GM23338 (cell line): ENCODE measurements around the gene RAC3. TPM values are rescaled to one million over a fixed set of nuclear protein-coding genes. Genes with fewer than 3 reads are reported as not detected.
A peak's percentile ranks its signal among the peaks of the same experiment; 100 is the strongest.

Experiments
- ATAC-seq: fragments of 200-7000 bp; cut with Tn5 transposase; 3 replicates; pipeline ENCODE4 v1.9.1; 2020
- DNase-seq: peaks from one replicate; pipeline ENCODE4 v3.0.0-alpha.2; 2015; ENCODE audit warnings: low spot score
- H2AFZ ChIP-seq: fragments of 200-600 bp; sonication (generic); 2 replicates; pipeline ENCODE4 v1.8.0; 2016; ENCODE audit warnings: antibody characterized with exemption, mild to moderate bottlenecking, moderate library complexity
- H3F3A ChIP-seq: fragments of 200-600 bp; sonication (generic); replicated peaks from 2 replicates; pipeline ENCODE4 v1.8.0; 2017; ENCODE audit warnings: antibody characterized with exemption, mixed run types, low read depth
- H3K27ac ChIP-seq: fragments of 200-600 bp; sonication (generic); 2 replicates; pipeline ENCODE4 v1.6.1; 2016; ENCODE audit warnings: low read depth
- H3K27me3 ChIP-seq: fragments of 200-600 bp; sonication (generic); 2 replicates; pipeline ENCODE4 v1.8.0; 2016; ENCODE audit warnings: mild to moderate bottlenecking, mixed run types, moderate library complexity; ENCODE audit not compliant: insufficient read depth
- H3K36me3 ChIP-seq: fragments of 200-600 bp; sonication (generic); 2 replicates; pipeline ENCODE4 v1.8.0; 2016; ENCODE audit warnings: mild to moderate bottlenecking; ENCODE audit not compliant: insufficient read depth
- H3K4me1 ChIP-seq: fragments of 200-600 bp; sonication (generic); 2 replicates; pipeline ENCODE4 v1.8.0; 2016; ENCODE audit warnings: mild to moderate bottlenecking, moderate library complexity; ENCODE audit not compliant: insufficient read depth
- H3K4me2 ChIP-seq: fragments of 200-600 bp; sonication (generic); 2 replicates; pipeline ENCODE4 v1.7.1; 2017; ENCODE audit warnings: mixed run types
- H3K4me3 ChIP-seq: fragments of 200-600 bp; sonication (generic); 2 replicates; pipeline ENCODE4 v1.6.1; 2016; ENCODE audit warnings: mixed run types
- H3K79me2 ChIP-seq: fragments of 200-600 bp; sonication (generic); replicated peaks from 2 replicates; pipeline ENCODE4 v1.8.0; 2017; ENCODE audit warnings: mild to moderate bottlenecking; ENCODE audit not compliant: insufficient read depth
- H3K9me2 ChIP-seq: fragments of 200-600 bp; sonication (generic); 2 replicates; pipeline ENCODE4 v1.8.0; 2017; ENCODE audit not compliant: insufficient read depth
- H4K20me1 ChIP-seq: fragments of 200-600 bp; sonication (generic); replicated peaks from 2 replicates; pipeline ENCODE4 v1.8.0; 2017; ENCODE audit warnings: mild to moderate bottlenecking; ENCODE audit not compliant: insufficient read depth
- H3K27ac Mint-ChIP-seq: 2 replicates; pipeline ENCODE4 v1.8.0; 2020; ENCODE audit warnings: inconsistent platforms, mild to moderate bottlenecking, moderate library complexity, mixed read lengths
- H3K27me3 Mint-ChIP-seq: 3 replicates; pipeline ENCODE4 v1.8.0; 2022; ENCODE audit warnings: low read depth, mild to moderate bottlenecking, moderate library complexity, mixed read lengths, inconsistent platforms; ENCODE audit not compliant: insufficient read depth, poor library complexity
- H3K36me3 Mint-ChIP-seq: 3 replicates; pipeline ENCODE4 v1.8.0; 2021; ENCODE audit warnings: low read depth, mild to moderate bottlenecking, inconsistent platforms, moderate library complexity, mixed read lengths
- H3K4me1 Mint-ChIP-seq: 3 replicates; pipeline ENCODE4 v1.8.0; 2020; ENCODE audit warnings: mild to moderate bottlenecking, inconsistent platforms, mixed read lengths
- H3K4me3 Mint-ChIP-seq: 3 replicates; pipeline ENCODE4 v1.8.0; 2021; ENCODE audit warnings: moderate library complexity, mild to moderate bottlenecking, inconsistent platforms, mixed read lengths
- H3K9me3 Mint-ChIP-seq: 3 replicates; pipeline ENCODE4 v1.8.0; 2020; ENCODE audit warnings: moderate library complexity, mild to moderate bottlenecking, inconsistent platforms, mixed read lengths
- CREB1 ChIP-seq: fragments of 250-450 bp; sonication (Bioruptor Pico); IDR thresholded peaks from 2 replicates; pipeline ENCODE4 v1.5.0; 2020; ENCODE audit warnings: low read depth, mild to moderate bottlenecking, moderate library complexity
- EZH2 ChIP-seq: fragments of 200-600 bp; sonication (generic); IDR thresholded peaks from one replicate; pipeline ENCODE4 v1.8.0; 2017; ENCODE audit warnings: antibody characterized with exemption, mild to moderate bottlenecking, low read depth; ENCODE audit not compliant: unreplicated experiment
- EZH2phosphoT487 ChIP-seq: fragments of 200-600 bp; sonication (generic); IDR thresholded peaks from one replicate; pipeline ENCODE4 v1.8.1; 2018; ENCODE audit warnings: antibody characterized with exemption; ENCODE audit not compliant: unreplicated experiment
- JUNB ChIP-seq: IDR thresholded peaks from one replicate; pipeline ENCODE4 v1.6.1; 2016; ENCODE audit warnings: antibody characterized with exemption; ENCODE audit not compliant: unreplicated experiment
- NANOG ChIP-seq: IDR thresholded peaks from 2 replicates; pipeline ENCODE4 v1.6.1; 2016; ENCODE audit warnings: antibody characterized with exemption, borderline replicate concordance
- POLR2AphosphoS5 ChIP-seq: IDR thresholded peaks from 2 replicates; pipeline ENCODE4 v1.6.1; 2016; ENCODE audit warnings: antibody characterized with exemption, low read depth
- STAT1 ChIP-seq: IDR thresholded peaks from one replicate; pipeline ENCODE4 v1.6.1; 2016; ENCODE audit warnings: antibody characterized with exemption; ENCODE audit not compliant: unreplicated experiment
- ZNF114 ChIP-seq: fragments of 250-450 bp; sonication (Bioruptor Pico); IDR thresholded peaks from 2 replicates; pipeline ENCODE4 v1.5.0; 2020; ENCODE audit warnings: mild to moderate bottlenecking, moderate library complexity
- polyA plus RNA-seq: library from polyadenylated mRNA; unstranded; fragments of >200 nt; fragmentation: Nextera tagmentation; extraction: Ambion mirVana; gene quantifications from 2 replicates; pipeline ENCODE4 v1.2.1, GENCODE V29; 2016
- total RNA-seq: library from RNA; depleted of rRNA; stranded (reverse); fragments of >200 nt; shearing (Covaris generic); gene quantifications from 2 replicates; pipeline ENCODE4 v1.2.3, GENCODE V29; 2014
- TF ChIP-seq, protein P1 (sequence below): IDR thresholded peaks from 2 replicates; pipeline ENCODE4 v1.6.1; 2016; ENCODE audit warnings: antibody characterized with exemption
- TF ChIP-seq, protein P2 (sequence below), 2 experiments: fragments of 200-600 bp in 1 of 2; sonication (generic) in 1 of 2; conservative IDR thresholded peaks; 2 replicates each; pipeline versions ENCODE4 v1.5.1 to v1.6.1; 2016 to 2017; ENCODE audit warnings: antibody characterized with exemption in 2 of 2, low read depth in 2 of 2, mild to moderate bottlenecking in 2 of 2, moderate library complexity in 1 of 2
- TF ChIP-seq, protein P3 (sequence below): IDR thresholded peaks from one replicate; pipeline ENCODE4 v1.6.1; 2018; ENCODE audit warnings: antibody characterized with exemption; ENCODE audit not compliant: unreplicated experiment

RAC3 gene
- total and polyA plus RNA-seq, 2 experiments from 2014 or later, result 31.5 to 293 TPM

DNA sequence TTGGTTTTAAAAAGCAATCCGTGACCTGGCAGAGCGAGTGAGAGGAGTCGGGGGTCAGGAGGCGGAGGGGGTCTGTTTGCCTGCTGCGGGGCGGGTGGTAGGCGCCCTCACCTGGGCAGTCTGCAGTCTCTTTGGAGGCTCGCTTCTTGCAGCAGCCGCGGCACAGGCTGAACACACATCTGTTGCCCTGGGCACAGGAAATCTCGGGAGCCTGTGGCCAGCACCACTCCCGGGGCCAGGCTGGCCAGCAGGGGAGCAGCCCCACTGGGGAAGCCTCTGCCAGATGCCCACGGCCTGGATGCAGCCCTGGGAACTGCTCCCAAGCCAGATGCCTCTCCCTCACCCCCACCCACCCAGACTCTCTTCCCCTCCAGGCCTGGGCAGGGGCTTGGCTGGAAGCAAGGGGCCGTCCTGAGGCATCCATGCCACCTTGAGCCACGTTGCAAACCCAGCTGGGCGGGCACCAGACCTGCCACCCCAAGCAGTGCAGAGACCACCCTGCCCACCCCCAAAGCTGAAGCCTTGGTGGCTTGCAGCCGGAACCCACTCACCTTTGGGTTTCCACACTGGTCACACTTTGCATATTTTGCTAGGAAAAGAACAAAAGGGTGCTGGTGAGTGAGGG is 26.9 kb downstream of the RAC3 start:
- Mint-ChIP-seq H3K27ac (no peak overlapping the region), H3K36me3 (peaks cover 22% of the 10 kb centered on the region), H3K27me3 (peaks cover 14% of the 10 kb centered on the region), H3K9me3 (no peaks in the 10 kb centered on the region), H3K4me3 (no peak overlapping the region), H3K4me1 (no peaks in the 10 kb centered on the region)
- Histone ChIP-seq H2AFZ (no peak overlapping the region), H3F3A (peaks cover 6% of the 10 kb centered on the region; the same call in 1 of the 2 replicates), H3K4me1 (no peaks in the 10 kb centered on the region), H3K27me3 (no peaks in the 10 kb centered on the region), H3K4me2 (no peak overlapping the region), H3K27ac (no peak overlapping the region; the same call in 1 of the 2 replicates), H3K9me2 (no peaks in the 10 kb centered on the region), H4K20me1 (no peaks in the 10 kb centered on the region), H3K79me2 (no peaks in the 10 kb centered on the region), H3K36me3 (peaks cover 4% of the 10 kb centered on the region; the same call in 1 of the 2 replicates), H3K4me3 (no peak overlapping the region)
- DNase-seq, result peak; percentile 6
- peak; percentile 24 for ATAC-seq
- TF ChIP-seq, protein P1, sequence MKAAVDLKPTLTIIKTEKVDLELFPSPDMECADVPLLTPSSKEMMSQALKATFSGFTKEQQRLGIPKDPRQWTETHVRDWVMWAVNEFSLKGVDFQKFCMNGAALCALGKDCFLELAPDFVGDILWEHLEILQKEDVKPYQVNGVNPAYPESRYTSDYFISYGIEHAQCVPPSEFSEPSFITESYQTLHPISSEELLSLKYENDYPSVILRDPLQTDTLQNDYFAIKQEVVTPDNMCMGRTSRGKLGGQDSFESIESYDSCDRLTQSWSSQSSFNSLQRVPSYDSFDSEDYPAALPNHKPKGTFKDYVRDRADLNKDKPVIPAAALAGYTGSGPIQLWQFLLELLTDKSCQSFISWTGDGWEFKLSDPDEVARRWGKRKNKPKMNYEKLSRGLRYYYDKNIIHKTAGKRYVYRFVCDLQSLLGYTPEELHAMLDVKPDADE, result no peak
- TF ChIP-seq EZH2, result no peak
- no peak for TF ChIP-seq STAT1
- TF ChIP-seq POLR2AphosphoS5, result no peak
- no peak for TF ChIP-seq ZNF114
- TF ChIP-seq JUNB, result no peak
- TF ChIP-seq CREB1, result no peak
- TF ChIP-seq, protein P2, sequence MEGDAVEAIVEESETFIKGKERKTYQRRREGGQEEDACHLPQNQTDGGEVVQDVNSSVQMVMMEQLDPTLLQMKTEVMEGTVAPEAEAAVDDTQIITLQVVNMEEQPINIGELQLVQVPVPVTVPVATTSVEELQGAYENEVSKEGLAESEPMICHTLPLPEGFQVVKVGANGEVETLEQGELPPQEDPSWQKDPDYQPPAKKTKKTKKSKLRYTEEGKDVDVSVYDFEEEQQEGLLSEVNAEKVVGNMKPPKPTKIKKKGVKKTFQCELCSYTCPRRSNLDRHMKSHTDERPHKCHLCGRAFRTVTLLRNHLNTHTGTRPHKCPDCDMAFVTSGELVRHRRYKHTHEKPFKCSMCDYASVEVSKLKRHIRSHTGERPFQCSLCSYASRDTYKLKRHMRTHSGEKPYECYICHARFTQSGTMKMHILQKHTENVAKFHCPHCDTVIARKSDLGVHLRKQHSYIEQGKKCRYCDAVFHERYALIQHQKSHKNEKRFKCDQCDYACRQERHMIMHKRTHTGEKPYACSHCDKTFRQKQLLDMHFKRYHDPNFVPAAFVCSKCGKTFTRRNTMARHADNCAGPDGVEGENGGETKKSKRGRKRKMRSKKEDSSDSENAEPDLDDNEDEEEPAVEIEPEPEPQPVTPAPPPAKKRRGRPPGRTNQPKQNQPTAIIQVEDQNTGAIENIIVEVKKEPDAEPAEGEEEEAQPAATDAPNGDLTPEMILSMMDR (conservative IDR thresholded peaks at IDR 0.05; ENCODE audit: low read depth in 2 of 2), result peak in 1 of 2 experiments; percentile 40; a peak in 1 of 4 replicates

GRCh38 chr17:82058855-82059249 is 27.4 kb downstream of the RAC3 start:
- H3K9me2 ChIP-seq, result no peaks in the 10 kb centered on the region
- H3K27ac ChIP-seq, result no peak overlapping the region; the same call in 1 of the 2 replicates
- ATAC-seq, result no peak
- no peaks in the 10 kb centered on the region for H3K4me1 Mint-ChIP-seq
- H3K4me3 Mint-ChIP-seq, result no peak overlapping the region
- no peaks in the 10 kb centered on the region for H3K4me1 ChIP-seq
- no peaks in the 10 kb centered on the region for H4K20me1 ChIP-seq
- peaks cover 22% of the 10 kb centered on the region for H3K36me3 Mint-ChIP-seq
- no peak overlapping the region for H3K4me3 ChIP-seq
- no peak overlapping the region for H3K4me2 ChIP-seq
- H3F3A ChIP-seq, result peaks cover 3% of the 10 kb centered on the region; the same call in 1 of the 2 replicates
- no peaks in the 10 kb centered on the region for H3K27me3 ChIP-seq
- peaks cover 10% of the 10 kb centered on the region for H3K27me3 Mint-ChIP-seq
- no peaks in the 10 kb centered on the region for H3K79me2 ChIP-seq
- peaks cover 4% of the 10 kb centered on the region; the same call in 1 of the 2 replicates for H3K36me3 ChIP-seq
- no peaks in the 10 kb centered on the region for H3K9me3 Mint-ChIP-seq
- no peak for DNase-seq
- no peak overlapping the region for H3K27ac Mint-ChIP-seq
- H2AFZ ChIP-seq, result no peak overlapping the region
- TF ChIP-seq NANOG, result no peak
- TF ChIP-seq, protein P1, result no peak
- TF ChIP-seq EZH2, result no peak
- no peak for TF ChIP-seq CREB1
- TF ChIP-seq, protein P2 (conservative IDR thresholded peaks at IDR 0.05; ENCODE audit: low read depth in 2 of 2), result no peak
- TF ChIP-seq, protein P3, sequence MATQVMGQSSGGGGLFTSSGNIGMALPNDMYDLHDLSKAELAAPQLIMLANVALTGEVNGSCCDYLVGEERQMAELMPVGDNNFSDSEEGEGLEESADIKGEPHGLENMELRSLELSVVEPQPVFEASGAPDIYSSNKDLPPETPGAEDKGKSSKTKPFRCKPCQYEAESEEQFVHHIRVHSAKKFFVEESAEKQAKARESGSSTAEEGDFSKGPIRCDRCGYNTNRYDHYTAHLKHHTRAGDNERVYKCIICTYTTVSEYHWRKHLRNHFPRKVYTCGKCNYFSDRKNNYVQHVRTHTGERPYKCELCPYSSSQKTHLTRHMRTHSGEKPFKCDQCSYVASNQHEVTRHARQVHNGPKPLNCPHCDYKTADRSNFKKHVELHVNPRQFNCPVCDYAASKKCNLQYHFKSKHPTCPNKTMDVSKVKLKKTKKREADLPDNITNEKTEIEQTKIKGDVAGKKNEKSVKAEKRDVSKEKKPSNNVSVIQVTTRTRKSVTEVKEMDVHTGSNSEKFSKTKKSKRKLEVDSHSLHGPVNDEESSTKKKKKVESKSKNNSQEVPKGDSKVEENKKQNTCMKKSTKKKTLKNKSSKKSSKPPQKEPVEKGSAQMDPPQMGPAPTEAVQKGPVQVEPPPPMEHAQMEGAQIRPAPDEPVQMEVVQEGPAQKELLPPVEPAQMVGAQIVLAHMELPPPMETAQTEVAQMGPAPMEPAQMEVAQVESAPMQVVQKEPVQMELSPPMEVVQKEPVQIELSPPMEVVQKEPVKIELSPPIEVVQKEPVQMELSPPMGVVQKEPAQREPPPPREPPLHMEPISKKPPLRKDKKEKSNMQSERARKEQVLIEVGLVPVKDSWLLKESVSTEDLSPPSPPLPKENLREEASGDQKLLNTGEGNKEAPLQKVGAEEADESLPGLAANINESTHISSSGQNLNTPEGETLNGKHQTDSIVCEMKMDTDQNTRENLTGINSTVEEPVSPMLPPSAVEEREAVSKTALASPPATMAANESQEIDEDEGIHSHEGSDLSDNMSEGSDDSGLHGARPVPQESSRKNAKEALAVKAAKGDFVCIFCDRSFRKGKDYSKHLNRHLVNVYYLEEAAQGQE, result no peak
- no peak for TF ChIP-seq EZH2phosphoT487
